ENCODE data around the gene AMBP. TPM values are rescaled to one million over a fixed set of nuclear protein-coding genes. Genes with fewer than 3 reads are reported as not detected.
A peak's percentile ranks its signal among the peaks of the same experiment; 100 is the strongest.

Gene AMBP
- total RNA-seq, 6 experiments from 2014 or later = 2,202 to 7,072 (median 5,221) TPM

DNA sequence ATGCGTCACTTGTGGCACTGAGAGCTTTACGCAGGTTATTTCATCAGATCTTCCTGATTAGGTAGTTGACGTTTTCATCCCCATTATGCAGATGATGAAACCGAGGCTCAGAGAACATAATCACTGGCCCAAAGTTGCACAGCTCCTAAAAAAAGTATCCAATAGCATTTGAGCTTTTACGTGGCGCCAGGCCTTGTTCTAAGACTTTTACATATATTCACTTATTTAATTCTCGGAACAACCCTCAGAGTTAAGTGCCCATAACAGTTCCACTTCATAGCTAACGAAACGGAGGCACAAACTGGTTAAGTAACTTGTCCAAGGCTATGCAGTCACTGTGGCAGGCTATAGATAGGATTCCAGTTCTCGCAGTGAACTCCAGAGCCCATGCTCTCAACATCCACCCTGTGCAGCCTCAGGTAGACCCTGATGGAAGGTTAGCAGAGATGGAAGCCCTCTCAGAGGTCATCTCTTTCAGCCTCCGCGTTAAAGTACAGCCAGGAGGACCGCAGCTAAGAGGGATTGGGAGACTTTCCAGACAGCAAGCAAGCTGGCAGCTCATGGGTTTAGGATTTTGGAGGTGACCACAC is 39.3 kb downstream of the AMBP start:
- DNase-seq (no peak), ATAC-seq (no peak)
- Histone ChIP-seq H3K4me3 (no peak overlapping the region), H3K9me3 (no peaks in the 10 kb centered on the region), H3K27ac (no peak overlapping the region), H3K27me3 (no peaks in the 10 kb centered on the region), H3K36me3 (peaks cover 0 to 11% (median 3%) of the 10 kb centered on the region in 4 donors), H3K4me1 (no peaks in the 10 kb centered on the region)
- 82% methylated on average over 8 of the region's 13 CpGs for WGBS (ENCODE audit: insufficient coverage, low coverage, low lambda C conversion rate, missing lambda C conversion rate)
- intact Hi-C loops (cut with DNase I) = loop anchor here in 1 of 2 donors (10.0 kb wide), 1 partner anchor 234 kb away; no protein-coding TSS in a partner anchor
- TF ChIP-seq POLR2A (IDR thresholded peaks at IDR 0.05) (no peak), CTCF (IDR thresholded peaks at IDR 0.05) (no peak)

DNA sequence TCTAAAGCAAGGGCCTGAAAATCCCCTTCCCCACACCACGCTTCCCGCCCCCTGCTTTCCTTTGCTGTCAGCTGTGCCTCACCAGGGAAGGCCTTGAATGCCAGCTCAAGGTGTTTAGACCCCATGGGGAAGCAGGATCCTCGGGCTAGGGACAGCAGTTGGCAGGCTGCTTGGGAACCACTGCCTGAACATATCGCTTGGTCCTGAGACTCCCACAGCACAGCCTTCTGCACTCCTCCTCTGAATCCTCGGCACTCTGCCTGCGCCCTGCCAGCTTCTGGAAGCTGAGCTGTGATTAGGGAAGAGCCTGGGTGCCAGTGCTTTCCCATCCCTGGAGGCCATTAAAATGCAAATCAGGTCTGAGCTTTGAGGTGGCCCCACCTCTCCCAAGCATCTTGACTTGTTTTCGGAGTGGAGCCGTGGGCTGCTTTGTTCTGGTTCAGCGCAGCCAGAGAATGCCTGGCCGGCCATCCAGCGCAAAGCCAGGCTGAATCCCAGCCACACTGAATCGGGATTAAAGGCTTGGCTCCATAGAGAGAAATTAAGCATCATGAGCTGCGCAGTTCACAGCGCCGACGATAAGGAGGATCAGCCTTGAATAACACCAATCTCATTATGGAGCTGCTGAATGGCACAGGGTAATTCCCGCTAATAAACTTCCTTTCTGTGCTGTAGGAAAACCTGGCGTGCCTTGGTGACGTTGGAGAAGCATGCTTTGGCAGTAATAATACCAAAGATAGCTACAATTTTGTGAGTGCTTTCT is 40.0 kb downstream of the AMBP start:
- no peaks in the 10 kb centered on the region for H3K4me1 ChIP-seq
- H3K9me3 ChIP-seq = no peaks in the 10 kb centered on the region
- no peaks in the 10 kb centered on the region for H3K27me3 ChIP-seq
- no peak for TF ChIP-seq CTCF (IDR thresholded peaks at IDR 0.05)
- no peak for TF ChIP-seq POLR2A (IDR thresholded peaks at IDR 0.05)
- intact Hi-C loops (cut with DNase I) = loop anchor here in 1 of 2 donors (10.0 kb wide), 1 partner anchor 233 kb away; no protein-coding TSS in a partner anchor
- peak in 1 of 3 donors; percentile 27 for DNase-seq
- peaks cover 0 to 11% (median 3%) of the 10 kb centered on the region in 4 donors for H3K36me3 ChIP-seq
- WGBS (ENCODE audit: insufficient coverage, low coverage, low lambda C conversion rate, missing lambda C conversion rate) = 95% methylated on average over 8 of the region's 19 CpGs
- H3K27ac ChIP-seq = no peak overlapping the region
- no peak overlapping the region for H3K4me3 ChIP-seq
- no peak for ATAC-seq

- H3K27me3 ChIP-seq = no peaks in the 10 kb centered on the region
- no peaks in the 10 kb centered on the region for H3K4me1 ChIP-seq
- no peak for TF ChIP-seq POLR2A (IDR thresholded peaks at IDR 0.05)
- no peak for TF ChIP-seq CTCF (IDR thresholded peaks at IDR 0.05)
- ATAC-seq (no peak), DNase-seq (no peak)
- WGBS (ENCODE audit: insufficient coverage, low coverage, low lambda C conversion rate, missing lambda C conversion rate) = 64% methylated on average over 3 of the region's 5 CpGs
- H3K4me3 ChIP-seq = no peak overlapping the region
- no peaks in the 10 kb centered on the region for H3K9me3 ChIP-seq
- no peak overlapping the region for H3K27ac ChIP-seq
- H3K36me3 ChIP-seq = peaks cover 0 to 11% (median 3%) of the 10 kb centered on the region in 4 donors
- intact Hi-C loops (cut with DNase I) = loop anchor here in 1 of 2 donors (10.0 kb wide), 1 partner anchor 232 kb away; no protein-coding TSS in a partner anchor
Observed at GRCh38 chr9:114037249-114037648, 40.9 kb downstream of the AMBP start.

GRCh38 chr9:114035845-114036801 is 42.0 kb downstream of the AMBP start:
- H3K27ac ChIP-seq = no peak overlapping the region
- peaks cover 0 to 11% (median 3%) of the 10 kb centered on the region in 4 donors for H3K36me3 ChIP-seq
- WGBS (ENCODE audit: insufficient coverage, low coverage, low lambda C conversion rate, missing lambda C conversion rate) = 92% methylated on average over 12 of the region's 18 CpGs
- no peak for TF ChIP-seq CTCF (IDR thresholded peaks at IDR 0.05)
- TF ChIP-seq POLR2A (IDR thresholded peaks at IDR 0.05) = no peak
- H3K4me1 ChIP-seq = no peaks in the 10 kb centered on the region
- intact Hi-C loops (cut with DNase I) = loop anchor here in 1 of 2 donors (10.0 kb wide), 1 partner anchor 231 kb away; no protein-coding TSS in a partner anchor
- DNase-seq (peak in 1 of 3 donors; percentile 30), ATAC-seq (no peak)
- no peaks in the 10 kb centered on the region for H3K9me3 ChIP-seq
- H3K27me3 ChIP-seq = no peaks in the 10 kb centered on the region
- H3K4me3 ChIP-seq = no peak overlapping the region

Measured in right lobe of liver (tissue), 6 donors.